MCF 10A (cell line): ENCODE data around the gene TPM1. TPM values are rescaled to one million over a fixed set of nuclear protein-coding genes. Genes with fewer than 3 reads are reported as not detected.

Experiments used
- BruUV-seq: library from RNA; stranded (reverse); fragments of 400-500 nt; replicated peaks from 2 replicates; lab custom pipeline; 2021; lab: Mats Ljungman, UMichigan
- CTCF ChIA-PET: fragments of 300-600 bp; sonication (Branson Sonifier 250); formaldehyde crosslinking; extraction: SDS; loops from one replicate; lab custom pipeline; 2021; ENCODE audit warnings: antibody characterized with exemption, inconsistent platforms; lab: Yijun Ruan, JAX
- POLR2A ChIA-PET: fragments of 300-600, 350-650 bp; sonication (Branson Sonifier 250); formaldehyde crosslinking; extraction: SDS; loops from one replicate; lab custom pipeline; 2020; ENCODE audit warnings: antibody characterized with exemption, inconsistent platforms; lab: Yijun Ruan, JAX
- DNase-seq: peaks from one replicate; pipeline ENCODE4 v3.0.0-alpha.2; 2018; ENCODE audit not compliant: unreplicated experiment
- H3K27ac Mint-ChIP-seq: one replicate; pipeline ENCODE4 v1.8.0; 2022; ENCODE audit warnings: mild to moderate bottlenecking, low read depth, mixed read lengths; ENCODE audit not compliant: unreplicated experiment
- H3K27me3 Mint-ChIP-seq: one replicate; pipeline ENCODE4 v1.8.0; 2022; ENCODE audit warnings: mixed read lengths; ENCODE audit not compliant: insufficient read depth, unreplicated experiment
- H3K36me3 Mint-ChIP-seq: one replicate; pipeline ENCODE4 v1.8.0; 2022; ENCODE audit warnings: mild to moderate bottlenecking, moderate library complexity, mixed read lengths; ENCODE audit not compliant: insufficient read depth, unreplicated experiment
- H3K4me1 Mint-ChIP-seq: one replicate; pipeline ENCODE4 v1.8.0; 2022; ENCODE audit warnings: mixed read lengths; ENCODE audit not compliant: insufficient read depth, unreplicated experiment
- H3K4me3 Mint-ChIP-seq: one replicate; pipeline ENCODE4 v1.8.0; 2022; ENCODE audit warnings: mild to moderate bottlenecking, moderate library complexity, mixed read lengths; ENCODE audit not compliant: unreplicated experiment
- H3K9me3 Mint-ChIP-seq: one replicate; pipeline ENCODE4 v1.8.0; 2022; ENCODE audit warnings: mixed read lengths; ENCODE audit not compliant: unreplicated experiment
- intact Hi-C: fragments of 100-400 bp; cut with micrococcal nuclease; formaldehyde crosslinking; loops from 2 replicates; pipeline ENCODE4 v1.14.1; 2022
- total RNA-seq: library from RNA; stranded (reverse); gene quantifications from 2 replicates; pipeline ENCODE4 v1.2.3, GENCODE V29; 2022
- TF ChIP-seq, protein P1 (sequence below): fragments of 200-600 bp; IDR thresholded peaks from one replicate; pipeline ENCODE4 v1.8.0; 2022; ENCODE audit warnings: antibody characterized with exemption, mild to moderate bottlenecking; ENCODE audit not compliant: unreplicated experiment

The TPM1 gene
- total RNA-seq, 1 experiment from 2014 or later: 67.8 TPM

DNA sequence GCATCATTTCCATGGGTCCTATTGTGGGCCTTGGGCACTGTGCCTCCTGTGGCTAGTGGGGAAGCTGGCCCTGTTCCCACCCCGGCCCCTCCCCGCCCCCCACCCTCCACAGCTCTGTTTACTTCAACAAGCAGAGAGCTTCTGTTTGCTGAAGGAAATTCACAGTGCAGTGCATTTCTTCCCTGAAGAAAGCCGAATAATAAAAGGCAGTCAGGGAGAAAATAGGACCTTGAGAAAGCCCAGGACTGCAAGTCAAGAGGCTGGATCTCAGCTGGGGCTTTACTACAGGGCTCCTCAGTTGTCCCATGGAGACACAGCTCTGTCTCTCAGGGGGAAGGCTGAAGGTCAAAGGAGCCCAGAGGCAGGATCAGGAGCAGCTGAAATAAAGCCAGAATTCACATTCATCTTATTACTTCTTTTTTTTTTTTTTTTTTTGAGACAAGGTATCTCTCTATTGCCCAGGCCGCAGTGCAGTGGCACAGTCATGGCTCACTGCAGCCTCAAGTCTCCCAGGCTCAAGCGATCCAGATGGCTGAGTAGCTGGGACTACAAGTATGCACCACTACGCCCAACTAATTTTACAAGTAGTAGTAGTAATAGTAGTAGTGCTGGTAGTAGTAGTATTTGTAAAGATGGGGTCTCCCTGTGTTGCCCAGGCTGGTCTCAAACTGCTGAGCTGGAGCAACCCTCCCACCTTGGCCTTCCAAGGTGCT lies 46.1 kb downstream of the TPM1 start:
- Mint-ChIP-seq H3K4me3 (no peak overlapping the region), H3K4me1 (no peaks in the 10 kb centered on the region), H3K9me3 (no peaks in the 10 kb centered on the region), H3K27ac (no peak overlapping the region), H3K27me3 (no peaks in the 10 kb centered on the region), H3K36me3 (no peaks in the 10 kb centered on the region)
- POLR2A ChIA-PET: interaction anchor here (0.5 to 0.6 kb wide), 3 partner anchors 35 to 274 kb away, joined by 3 to 4 read pairs (median 3); no protein-coding TSS in a partner anchor
- CTCF ChIA-PET: interaction anchor here (0.6 to 8.4 kb wide), 10 partner anchors 12 to 346 kb away, joined by 3 to 109 read pairs (median 4); no protein-coding TSS in a partner anchor
- intact Hi-C loops: no loop called here
- DNase-seq: no peak
- no TSS peak for BruUV-seq
- TF ChIP-seq, protein P1, sequence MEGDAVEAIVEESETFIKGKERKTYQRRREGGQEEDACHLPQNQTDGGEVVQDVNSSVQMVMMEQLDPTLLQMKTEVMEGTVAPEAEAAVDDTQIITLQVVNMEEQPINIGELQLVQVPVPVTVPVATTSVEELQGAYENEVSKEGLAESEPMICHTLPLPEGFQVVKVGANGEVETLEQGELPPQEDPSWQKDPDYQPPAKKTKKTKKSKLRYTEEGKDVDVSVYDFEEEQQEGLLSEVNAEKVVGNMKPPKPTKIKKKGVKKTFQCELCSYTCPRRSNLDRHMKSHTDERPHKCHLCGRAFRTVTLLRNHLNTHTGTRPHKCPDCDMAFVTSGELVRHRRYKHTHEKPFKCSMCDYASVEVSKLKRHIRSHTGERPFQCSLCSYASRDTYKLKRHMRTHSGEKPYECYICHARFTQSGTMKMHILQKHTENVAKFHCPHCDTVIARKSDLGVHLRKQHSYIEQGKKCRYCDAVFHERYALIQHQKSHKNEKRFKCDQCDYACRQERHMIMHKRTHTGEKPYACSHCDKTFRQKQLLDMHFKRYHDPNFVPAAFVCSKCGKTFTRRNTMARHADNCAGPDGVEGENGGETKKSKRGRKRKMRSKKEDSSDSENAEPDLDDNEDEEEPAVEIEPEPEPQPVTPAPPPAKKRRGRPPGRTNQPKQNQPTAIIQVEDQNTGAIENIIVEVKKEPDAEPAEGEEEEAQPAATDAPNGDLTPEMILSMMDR: no peak

DNA sequence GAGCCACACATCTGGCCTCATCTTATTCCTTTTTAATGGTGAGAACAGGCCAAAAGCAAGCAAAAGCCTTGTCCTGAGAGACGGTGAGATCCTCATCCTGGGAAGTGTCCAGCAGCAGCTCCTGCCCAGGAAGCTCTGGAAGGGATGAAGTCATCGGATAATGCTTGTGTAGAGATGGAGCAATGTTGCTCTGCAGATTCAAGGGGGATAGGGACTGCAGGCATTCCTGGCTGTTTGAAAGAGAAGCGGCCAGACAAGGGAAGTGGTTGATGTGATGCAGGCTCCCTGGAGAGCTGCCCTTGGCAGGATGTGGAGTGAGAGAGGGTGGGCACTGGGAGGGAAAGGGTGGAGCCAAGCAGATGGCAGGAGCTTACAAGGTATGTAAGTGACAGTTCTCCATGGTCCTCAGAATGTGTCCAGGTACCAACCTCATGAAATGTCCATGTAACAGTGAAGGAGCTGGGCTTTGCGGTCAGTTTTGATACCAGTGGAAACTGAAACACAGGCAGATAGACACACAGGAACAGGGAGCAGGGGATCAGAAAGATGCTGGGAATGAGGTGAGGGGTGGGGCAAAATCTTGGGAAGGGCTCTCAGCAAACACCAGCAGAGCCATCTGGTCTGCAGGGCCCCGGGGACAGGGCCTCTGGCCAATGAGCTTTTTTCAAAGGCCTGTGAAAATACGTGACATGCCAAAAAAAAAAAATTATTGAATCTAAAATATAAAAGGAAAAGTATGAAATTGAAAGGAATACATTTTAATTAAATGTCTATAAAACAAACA lies 46.9 kb downstream of the TPM1 start:
- Mint-ChIP-seq H3K4me1 (no peaks in the 10 kb centered on the region), H3K9me3 (no peaks in the 10 kb centered on the region), H3K36me3 (no peaks in the 10 kb centered on the region), H3K4me3 (no peak overlapping the region), H3K27ac (no peak overlapping the region), H3K27me3 (no peaks in the 10 kb centered on the region)
- no TSS peak for BruUV-seq
- intact Hi-C loops: loop anchor here (5.0 to 10.0 kb wide), 2 partner anchors 697 to 1015 kb away; partner anchors contain the start of gene TLN2
- ChIA-PET POLR2A (interaction anchor here (0.5 to 1.1 kb wide), 4 partner anchors 8 to 275 kb away, joined by 3 to 5 read pairs (median 4); no protein-coding TSS in a partner anchor), CTCF (interaction anchor here (0.5 to 8.4 kb wide), 8 partner anchors 11 to 307 kb away, joined by 3 to 109 read pairs (median 4); no protein-coding TSS in a partner anchor)
- DNase-seq: peak; percentile 45
- TF ChIP-seq, protein P1: no peak

DNA sequence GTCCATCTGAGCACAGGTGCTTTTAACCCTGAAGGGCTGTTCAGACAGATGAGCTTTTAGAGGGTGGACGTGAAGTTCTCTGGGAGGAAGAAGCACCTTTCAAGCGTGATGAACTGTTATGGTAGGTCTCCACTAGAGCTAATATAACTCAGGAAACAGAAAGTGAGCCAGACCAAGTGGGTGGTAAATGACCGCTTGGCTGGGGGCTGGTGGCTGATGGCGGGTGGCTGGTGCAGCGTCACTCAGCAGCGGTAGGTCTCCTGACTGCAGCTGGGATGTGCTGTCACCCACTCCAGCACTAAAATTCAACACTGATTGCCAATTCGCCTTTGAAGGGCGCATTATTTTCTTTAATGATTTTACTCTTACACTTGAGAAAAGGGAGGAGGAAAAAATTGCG lies 47.9 kb downstream of the TPM1 start:
- Mint-ChIP-seq H3K4me3 (no peak overlapping the region), H3K9me3 (no peaks in the 10 kb centered on the region), H3K27ac (no peak overlapping the region), H3K27me3 (no peaks in the 10 kb centered on the region), H3K4me1 (no peaks in the 10 kb centered on the region), H3K36me3 (no peaks in the 10 kb centered on the region)
- ChIA-PET CTCF (interaction anchor here (1.7 to 8.4 kb wide), 2 partner anchors 44 to 52 kb away, joined by 4 to 109 read pairs; no protein-coding TSS in a partner anchor), POLR2A (interaction anchor here (0.8 to 1.1 kb wide), 3 partner anchors 9 to 45 kb away, joined by 3 to 5 read pairs (median 5); no protein-coding TSS in a partner anchor)
- DNase-seq: no peak
- intact Hi-C loops: loop anchor here (5.0 to 10.0 kb wide), 2 partner anchors 698 to 1016 kb away; partner anchors contain the start of gene TLN2
- TF ChIP-seq, protein P1: no peak
- no TSS peak for BruUV-seq

DNA sequence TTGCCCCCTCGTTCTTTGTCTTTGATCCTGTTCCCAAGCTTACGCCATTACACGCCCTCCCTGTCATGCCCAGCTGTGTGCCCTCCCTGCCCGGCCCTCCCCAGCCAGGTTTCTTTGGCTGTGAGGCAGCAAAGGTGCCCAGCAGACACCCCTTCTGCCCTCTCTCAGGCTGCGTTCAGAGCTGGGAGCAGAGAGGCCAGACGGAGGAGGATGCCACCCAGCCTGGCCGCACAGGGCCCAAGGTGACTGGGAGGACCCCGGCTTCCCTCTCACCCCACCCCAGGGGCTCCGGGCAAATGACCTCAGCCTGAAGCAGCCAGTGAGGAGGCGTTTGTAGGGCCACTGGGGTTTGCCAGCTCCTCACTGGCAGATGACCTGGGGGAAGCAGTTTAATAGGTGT lies 48.3 kb downstream of the TPM1 start:
- POLR2A ChIA-PET: no interaction called here
- Mint-ChIP-seq H3K27me3 (no peaks in the 10 kb centered on the region), H3K4me3 (no peak overlapping the region), H3K27ac (no peak overlapping the region), H3K36me3 (no peaks in the 10 kb centered on the region), H3K9me3 (no peaks in the 10 kb centered on the region), H3K4me1 (no peaks in the 10 kb centered on the region)
- intact Hi-C loops: loop anchor here (5.0 to 10.0 kb wide), 2 partner anchors 699 to 1016 kb away; partner anchors contain the start of gene TLN2
- BruUV-seq: no TSS peak
- DNase-seq: no peak
- CTCF ChIA-PET: interaction anchor here (1.7 to 8.4 kb wide), 3 partner anchors 44 to 244 kb away, joined by 4 to 109 read pairs (median 35); no protein-coding TSS in a partner anchor
- TF ChIP-seq, protein P1: no peak
